ENCODE results near the gene ARHGAP1. TPM values are rescaled to one million over a fixed set of nuclear protein-coding genes. Genes with fewer than 3 reads are reported as not detected.

ARHGAP1 gene
- total RNA-seq, 2 experiments from 2014 or later, result 40.2 to 50.0 TPM

- Mint-ChIP-seq H3K36me3 (ENCODE audit: low read depth) (peaks cover 17% of the 10 kb centered on the region), H3K4me1 (no peaks in the 10 kb centered on the region), H3K27ac (no peak overlapping the region), H3K27me3 (no peaks in the 10 kb centered on the region), H3K9me3 (ENCODE audit: low read depth) (no peaks in the 10 kb centered on the region), H3K4me3 (no peak overlapping the region)
- POLR2A ChIA-PET, result no interaction called here
- intact Hi-C loops (cut with DNase I, micrococcal nuclease), result no loop called here
- DNase-seq, result no peak
- ATAC-seq, result no peak
- CTCF ChIA-PET, result interaction anchor here (1.3 kb wide), 1 partner anchor 14 kb away, joined by 3 read pairs; the partner anchor contains the start of genes ATG13 and HARBI1
Observed at GRCh38 chr11:46631676-46632075, 68.7 kb downstream of the ARHGAP1 start.

DNA sequence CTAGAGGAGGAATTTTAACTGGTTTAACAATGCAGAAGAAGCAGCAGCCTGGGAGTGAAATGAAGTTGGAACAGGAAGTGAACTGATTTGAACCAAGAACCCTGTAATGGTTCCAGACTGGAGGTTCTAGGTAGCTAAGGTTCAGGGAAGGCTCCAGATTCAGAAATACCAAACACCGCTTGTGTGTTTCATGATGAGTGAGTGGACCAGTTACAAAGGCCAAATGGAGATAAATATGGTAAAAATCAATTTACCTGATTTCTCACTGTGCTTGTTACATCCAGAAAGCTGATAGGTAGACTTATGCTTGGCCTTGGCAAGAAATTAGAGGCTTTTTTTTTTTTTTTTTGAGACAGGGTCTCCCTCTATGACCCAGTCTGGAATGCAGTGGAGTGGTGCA is 70.2 kb downstream of the ARHGAP1 start:
- POLR2A ChIA-PET, result interaction anchor here (1.4 kb wide), 1 partner anchor 12 kb away, joined by 3 read pairs; no protein-coding TSS in a partner anchor
- CTCF ChIA-PET, result interaction anchor here (0.7 to 1.3 kb wide), 2 partner anchors 12 to 13 kb away, joined by 3 read pairs; partner anchors contain the start of genes ATG13 and HARBI1
- ATAC-seq (no peak), DNase-seq (no peak)
- H3K4me3 Mint-ChIP-seq, result no peak overlapping the region
- no peak overlapping the region for H3K27ac Mint-ChIP-seq
- H3K27me3 Mint-ChIP-seq, result no peaks in the 10 kb centered on the region
- intact Hi-C loops (cut with DNase I, micrococcal nuclease), result no loop called here
- peaks cover 19% of the 10 kb centered on the region for H3K36me3 Mint-ChIP-seq (ENCODE audit: low read depth)
- peaks cover 1% of the 10 kb centered on the region for H3K4me1 Mint-ChIP-seq
- no peaks in the 10 kb centered on the region for H3K9me3 Mint-ChIP-seq (ENCODE audit: low read depth)

GRCh38 chr11:46628961-46629360 is 71.5 kb downstream of the ARHGAP1 start:
- H3K27me3 Mint-ChIP-seq, result no peaks in the 10 kb centered on the region
- no peak overlapping the region for H3K4me3 Mint-ChIP-seq
- H3K9me3 Mint-ChIP-seq (ENCODE audit: low read depth), result no peaks in the 10 kb centered on the region
- intact Hi-C loops (cut with DNase I, micrococcal nuclease), result no loop called here
- no peak overlapping the region for H3K27ac Mint-ChIP-seq
- peaks cover 23% of the 10 kb centered on the region for H3K36me3 Mint-ChIP-seq (ENCODE audit: low read depth)
- DNase-seq (no peak), ATAC-seq (no peak)
- ChIA-PET POLR2A (no interaction called here), CTCF (no interaction called here)
- H3K4me1 Mint-ChIP-seq, result peaks cover 5% of the 10 kb centered on the region

Other genes with a start within 250 kb of the ARHGAP1 start
- 10 to 100 TPM; 24.8 to 26.4 TPM for gene AMBRA1, start 106.6 kb downstream of the ARHGAP1 start, total RNA-seq
- 1 to 10 TPM; 2.3 to 2.7 TPM for gene HARBI1, start 83.4 kb downstream of the ARHGAP1 start, total RNA-seq
- 10 to 100 TPM; 39.4 to 56.4 TPM for gene ATG13, start 83.1 kb downstream of the ARHGAP1 start, total RNA-seq
- 1 to 10 TPM; 8.8 to 9.0 TPM for gene ZNF408, start 412 bp upstream of the ARHGAP1 start, total RNA-seq
- gene F2, start 18.6 kb upstream of the ARHGAP1 start, total RNA-seq, result not detected
- 100 to 1,000 TPM; 166 to 183 TPM for gene CKAP5, start 145.7 kb upstream of the ARHGAP1 start, total RNA-seq
- under 1 TPM; 0.02 to 0.18 TPM for gene LRP4, start 217.9 kb upstream of the ARHGAP1 start, total RNA-seq
- gene CSTPP1, start 236.1 kb upstream of the ARHGAP1 start, total RNA-seq, result 10 to 100 TPM; 17.9 to 18.6 TPM

All from activated CD4-positive, alpha-beta T cell treated with anti-CD3 and anti-CD28 coated beads for 36 hours (primary cell).